BJ (cell line): ENCODE data around the gene ATOH8. TPM values are rescaled to one million over a fixed set of nuclear protein-coding genes. Genes with fewer than 3 reads are reported as not detected.

Experiments
- CTCF ChIA-PET: fragments of 350-600 bp; formaldehyde crosslinking; extraction: SDS; loops from one replicate; lab custom pipeline; 2021; ENCODE audit warnings: antibody characterized with exemption, inconsistent platforms; lab: Yijun Ruan, JAX
- POLR2A ChIA-PET: fragments of 300-600 bp; sonication (Branson Sonifier 250); formaldehyde crosslinking; extraction: SDS; loops from one replicate; lab custom pipeline; 2021; ENCODE audit warnings: antibody characterized with exemption; lab: Charles Lee
- DNase-seq: peaks from one replicate; pipeline ENCODE4 v3.0.0-alpha.2; 2011; ENCODE audit warnings: low read depth
- H3K27me3 ChIP-seq: 2 replicates; pipeline ENCODE4 v1.6.0; 2011; ENCODE audit warnings: low read length; ENCODE audit not compliant: control insufficient read depth, insufficient read depth
- H3K36me3 ChIP-seq: 2 replicates; pipeline ENCODE4 v1.5.1; 2011; ENCODE audit warnings: low read length; ENCODE audit not compliant: control insufficient read depth, insufficient read depth
- H3K4me3 ChIP-seq: 2 replicates; pipeline ENCODE4 v1.5.1; 2011; ENCODE audit warnings: low read depth, mild to moderate bottlenecking, control low read depth, low read length
- CTCF ChIP-seq: IDR thresholded peaks from 2 replicates; pipeline ENCODE4 v1.5.1; 2011; ENCODE audit warnings: low read depth, mild to moderate bottlenecking, control low read depth, inconsistent platforms, low read length, moderate library complexity; ENCODE audit not compliant: insufficient read depth
- polyA plus RNA-seq: library from polyadenylated mRNA; depleted of rRNA; stranded (reverse); fragments of >200 nt; gene quantifications from 2 replicates; pipeline ENCODE4 v1.2.3, GENCODE V29; 2011

ATOH8 gene
- polyA plus RNA-seq, 1 experiment = 19.5 TPM

- ChIA-PET CTCF (interaction anchor here (0.7 to 4.6 kb wide), 10 partner anchors 14 to 160 kb away, joined by 3 to 40 read pairs (median 5); no protein-coding TSS in a partner anchor), POLR2A (no interaction called here)
- Histone ChIP-seq H3K36me3 (no peaks in the 10 kb centered on the region), H3K27me3 (no peaks in the 10 kb centered on the region), H3K4me3 (no peak overlapping the region)
- no peak for TF ChIP-seq CTCF
- DNase-seq = no peak
Observed at GRCh38 chr2:85797263-85797660, 43.5 kb downstream of the ATOH8 start.

- DNase-seq = no peak
- Histone ChIP-seq H3K36me3 (no peaks in the 10 kb centered on the region), H3K4me3 (no peak overlapping the region), H3K27me3 (no peaks in the 10 kb centered on the region)
- CTCF ChIA-PET = interaction anchor here (0.6 to 4.6 kb wide), 18 partner anchors 15 to 124 kb away, joined by 3 to 40 read pairs (median 4); partner anchors contain the start of gene ATOH8
- peak; percentile 62 for TF ChIP-seq CTCF
- POLR2A ChIA-PET = no interaction called here
Observed at GRCh38 chr2:85797921-85798320, 44.1 kb downstream of the ATOH8 start.

- no peak for TF ChIP-seq CTCF
- no peak overlapping the region for H3K4me3 ChIP-seq
- ChIA-PET CTCF (interaction anchor here (0.8 to 19.1 kb wide), 7 partner anchors 15 to 121 kb away, joined by 3 to 245 read pairs (median 4); partner anchors contain the start of gene ATOH8), POLR2A (no interaction called here)
- no peak for DNase-seq
- H3K27me3 ChIP-seq = no peaks in the 10 kb centered on the region
- H3K36me3 ChIP-seq = no peaks in the 10 kb centered on the region
Observed at GRCh38 chr2:85799215-85799956, 45.6 kb downstream of the ATOH8 start.

- ChIA-PET CTCF (interaction anchor here (1.0 to 19.1 kb wide), 6 partner anchors 14 to 279 kb away, joined by 3 to 245 read pairs (median 7); partner anchors contain the start of gene ATOH8), POLR2A (no interaction called here)
- Histone ChIP-seq H3K4me3 (no peak overlapping the region), H3K27me3 (no peaks in the 10 kb centered on the region), H3K36me3 (no peaks in the 10 kb centered on the region)
- DNase-seq = no peak
- no peak for TF ChIP-seq CTCF
Observed at GRCh38 chr2:85800586-85800985, 46.8 kb downstream of the ATOH8 start.

- Histone ChIP-seq H3K27me3 (no peaks in the 10 kb centered on the region), H3K36me3 (no peaks in the 10 kb centered on the region), H3K4me3 (no peak overlapping the region)
- ChIA-PET POLR2A (no interaction called here), CTCF (interaction anchor here (0.9 to 19.1 kb wide), 9 partner anchors 12 to 277 kb away, joined by 3 to 245 read pairs (median 5); partner anchors contain the start of gene ATOH8)
- DNase-seq = no peak
- TF ChIP-seq CTCF = no peak
Observed at GRCh38 chr2:85801871-85802270, 48.1 kb downstream of the ATOH8 start.
